GM18873 (cell line): ENCODE data around the gene TMEM178B.
"Not testable (repeated sequence)": the region's sequence is repeated elsewhere in the genome, so short reads cannot be mapped to it uniquely, and the experiment has no call there.

Experiments used
- ATAC-seq: cut with Tn5 transposase; IDR thresholded peaks from one replicate; pipeline ENCODE4 v1.9.1; 2021; ENCODE audit warnings: mild to moderate bottlenecking, moderate library complexity, moderate number of reproducible peaks; ENCODE audit not compliant: unreplicated experiment, low FRiP score

TMEM178B gene

GRCh38 chr7:141369422-141369821 lies 295.6 kb downstream of the TMEM178B start:
- ATAC-seq = no peak

DNA sequence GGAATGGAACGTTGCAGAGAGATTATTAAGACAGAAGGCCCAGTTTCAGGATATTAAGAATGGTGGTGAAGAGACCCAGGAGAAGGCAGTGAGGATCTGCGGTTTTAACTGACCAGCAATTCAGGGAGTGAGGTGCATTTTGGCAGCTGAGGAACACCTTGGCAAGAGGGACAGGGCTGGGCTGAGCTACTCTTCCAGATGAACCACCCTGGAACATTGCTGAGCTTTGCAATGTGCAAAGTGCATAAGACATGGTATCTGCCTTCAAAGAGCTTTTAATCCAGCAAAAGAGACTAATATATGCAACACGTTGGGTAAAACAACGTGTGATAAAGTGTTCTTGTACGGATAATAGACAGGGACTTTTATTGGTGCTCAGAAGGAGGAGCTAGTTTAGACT lies 296.3 kb downstream of the TMEM178B start:
- no peak for ATAC-seq

- ATAC-seq = no peak
Observed at GRCh38 chr7:141370650-141371049, 296.8 kb downstream of the TMEM178B start.

DNA sequence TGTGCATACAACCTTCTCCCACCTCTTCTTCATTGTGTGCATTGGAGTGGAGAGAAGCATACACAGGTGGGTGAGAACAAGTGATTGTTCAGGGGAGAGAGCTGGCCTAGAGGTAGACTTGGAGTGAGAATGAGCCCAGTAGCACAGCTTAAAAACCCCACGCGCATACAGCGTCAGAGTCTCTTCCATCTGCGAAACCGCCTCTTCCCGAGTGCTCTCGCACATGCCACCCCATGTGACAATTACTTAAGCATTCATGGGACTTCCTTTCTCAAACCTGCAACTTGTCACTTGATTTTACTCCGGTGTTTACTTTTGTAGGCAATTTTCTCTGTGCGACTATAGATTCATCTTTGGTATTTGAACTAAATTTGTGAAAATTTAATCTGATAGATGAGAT lies 300.6 kb downstream of the TMEM178B start:
- no peak for ATAC-seq

- no peak for ATAC-seq
Observed at GRCh38 chr7:141375442-141375841, 301.6 kb downstream of the TMEM178B start.

DNA sequence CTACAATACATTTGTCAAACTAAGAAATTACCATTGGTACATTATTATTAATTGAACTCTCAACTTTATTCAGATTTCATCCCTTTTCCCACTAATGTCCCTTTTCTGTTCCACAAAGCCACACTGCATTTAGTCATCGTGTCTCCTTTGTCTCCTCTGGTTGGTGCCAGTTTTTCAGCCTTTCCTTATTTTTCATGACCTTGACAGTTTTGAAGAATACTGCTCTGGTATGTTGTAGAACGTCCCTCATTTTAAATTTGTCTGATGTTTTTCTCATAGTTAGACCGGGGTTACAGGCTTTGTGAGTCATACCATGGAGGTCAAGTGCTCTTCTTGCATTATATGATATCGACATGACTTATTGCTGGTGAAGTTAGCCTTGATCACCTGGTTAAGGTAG lies 304.0 kb downstream of the TMEM178B start:
- no peak for ATAC-seq

DNA sequence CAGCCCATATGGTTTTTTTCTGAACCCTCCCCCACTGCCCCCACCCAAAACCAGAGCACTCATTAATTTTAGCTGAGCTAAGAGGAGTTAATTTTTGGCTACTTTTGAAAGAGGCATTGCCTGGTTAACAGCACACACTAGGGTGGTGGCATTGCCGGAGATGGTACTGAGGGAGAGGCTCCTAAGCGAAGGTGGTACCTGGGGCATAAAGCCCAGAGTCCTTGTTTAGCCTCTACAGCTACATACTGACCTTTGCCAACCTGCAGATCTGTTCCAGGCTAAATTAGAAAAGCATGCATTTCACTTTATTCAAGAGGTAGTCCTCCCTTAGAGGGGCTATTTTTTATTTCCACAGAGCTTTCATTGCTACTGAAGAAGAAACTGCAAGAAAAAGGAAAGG lies 304.5 kb downstream of the TMEM178B start:
- no peak for ATAC-seq

- ATAC-seq = no peak
Observed at GRCh38 chr7:141381794-141382427, 308.0 kb downstream of the TMEM178B start.

DNA sequence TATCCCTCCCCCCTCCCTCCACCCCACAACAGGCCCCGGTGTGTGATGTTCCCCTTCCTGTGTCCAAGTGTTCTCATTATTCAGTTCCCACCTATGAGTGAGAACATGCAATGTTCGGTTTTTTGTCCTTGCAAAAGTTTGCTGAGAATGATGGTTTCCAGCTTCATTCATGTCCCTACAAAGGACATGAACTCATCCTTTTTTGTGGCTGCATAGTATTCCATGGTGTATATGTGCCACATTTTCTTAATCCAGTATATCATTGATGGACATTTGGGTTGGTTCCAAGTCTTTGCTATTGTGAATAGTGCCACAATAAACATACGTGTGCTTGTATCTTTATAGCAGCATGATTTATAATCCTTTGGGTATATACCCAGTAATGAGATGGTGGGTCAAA lies 309.5 kb downstream of the TMEM178B start:
- not testable (repeated sequence) for ATAC-seq

DNA sequence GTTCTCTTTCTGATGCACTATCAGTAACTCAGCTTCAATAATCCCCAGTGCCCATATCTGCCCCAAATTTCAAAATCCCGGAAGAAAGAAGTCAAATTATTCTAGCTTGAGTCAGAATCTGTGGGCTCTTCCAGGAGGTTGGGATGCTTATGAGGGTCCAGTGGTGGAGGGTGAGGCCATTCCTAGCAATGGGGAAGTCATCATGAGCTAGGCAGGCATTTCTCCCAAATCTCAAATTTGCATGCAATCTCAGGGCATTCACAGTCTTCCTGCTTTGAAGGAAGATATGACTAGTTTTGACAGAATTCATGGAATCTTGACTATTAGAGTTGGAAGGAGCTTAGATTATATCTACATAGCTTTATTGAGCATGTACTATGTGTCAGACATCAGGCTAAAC lies 313.0 kb downstream of the TMEM178B start:
- ATAC-seq = no peak

DNA sequence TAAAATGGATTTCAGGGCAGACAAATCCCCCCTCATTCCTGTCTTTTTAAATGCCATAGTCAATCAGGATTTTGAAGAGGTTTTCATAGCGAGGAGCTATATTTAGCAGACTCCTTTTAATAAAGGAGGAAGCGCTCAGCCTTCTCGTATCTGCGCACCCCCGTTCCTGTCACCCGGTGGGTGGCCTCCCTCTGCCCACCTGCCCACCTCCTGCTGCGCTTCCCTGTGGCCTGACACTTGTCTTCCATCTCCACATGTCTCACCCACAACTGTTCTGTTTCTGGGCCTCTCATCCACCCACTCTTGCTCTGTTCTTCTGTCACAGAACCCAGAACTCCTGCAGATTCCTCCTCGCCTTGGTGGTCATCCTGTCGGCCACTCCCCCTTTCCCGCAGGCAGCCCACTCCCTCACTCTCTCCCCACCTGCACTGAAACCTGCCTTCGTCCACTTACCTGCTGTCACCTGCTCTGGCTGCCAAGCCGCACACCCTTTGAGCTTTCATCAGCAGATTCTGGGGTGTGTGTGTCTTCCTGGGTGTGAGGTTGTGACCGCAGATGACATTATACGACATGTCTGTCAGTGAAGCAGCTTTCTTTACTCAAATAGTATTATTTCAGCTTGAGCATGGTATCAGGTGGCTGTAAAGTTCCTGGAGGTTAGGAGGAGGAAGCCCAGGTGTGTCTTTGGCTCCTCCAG lies 313.8 kb downstream of the TMEM178B start:
- ATAC-seq = no peak

DNA sequence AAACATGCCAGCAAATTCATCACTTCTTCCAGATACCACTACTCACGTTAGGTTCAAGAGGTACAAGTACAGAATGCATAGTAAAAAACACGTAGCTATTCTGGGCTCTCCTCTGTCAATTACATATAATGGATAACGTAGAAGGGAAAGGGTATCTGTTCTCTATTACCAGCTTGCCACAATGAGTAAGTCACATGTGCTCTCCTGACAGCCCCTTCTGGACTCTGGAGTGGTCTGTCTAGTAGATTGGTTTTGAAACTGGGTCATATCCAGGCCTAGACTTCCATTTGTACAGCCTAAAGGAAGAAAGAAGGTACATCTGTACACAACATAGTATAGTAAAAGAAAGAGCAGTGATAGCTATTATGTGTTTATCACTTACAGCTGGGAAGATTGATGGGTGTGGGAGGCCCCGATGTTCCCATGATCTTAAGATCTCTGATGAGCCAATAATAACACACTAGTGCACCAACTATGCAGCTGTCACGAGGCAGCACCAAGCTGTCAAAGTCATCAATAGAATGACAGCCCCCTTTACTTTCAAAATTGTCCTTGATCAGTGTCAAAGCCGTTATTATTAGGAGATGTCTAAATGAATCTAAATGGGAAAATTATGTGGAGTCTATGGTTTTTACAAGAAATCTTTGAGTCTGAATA lies 315.4 kb downstream of the TMEM178B start:
- no peak for ATAC-seq

DNA sequence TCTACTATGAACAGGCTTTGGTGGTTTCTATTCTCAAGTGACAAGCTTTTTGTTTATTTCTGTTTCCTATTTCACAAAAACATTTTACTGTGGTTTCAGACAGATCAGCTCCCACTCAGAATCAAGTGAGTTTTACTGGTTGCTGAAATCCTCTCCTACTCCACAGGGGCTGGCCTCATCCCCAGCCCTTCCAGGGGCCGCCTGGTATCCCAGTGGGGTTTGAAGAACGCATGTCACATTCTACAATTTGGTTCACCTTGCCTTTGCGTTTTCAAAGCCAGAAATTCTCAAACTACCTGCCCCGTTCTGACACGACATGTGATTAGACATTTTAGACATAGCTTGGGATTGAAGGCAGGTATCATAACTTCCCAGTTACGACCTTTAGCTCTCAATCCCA lies 316.5 kb downstream of the TMEM178B start:
- no peak for ATAC-seq

DNA sequence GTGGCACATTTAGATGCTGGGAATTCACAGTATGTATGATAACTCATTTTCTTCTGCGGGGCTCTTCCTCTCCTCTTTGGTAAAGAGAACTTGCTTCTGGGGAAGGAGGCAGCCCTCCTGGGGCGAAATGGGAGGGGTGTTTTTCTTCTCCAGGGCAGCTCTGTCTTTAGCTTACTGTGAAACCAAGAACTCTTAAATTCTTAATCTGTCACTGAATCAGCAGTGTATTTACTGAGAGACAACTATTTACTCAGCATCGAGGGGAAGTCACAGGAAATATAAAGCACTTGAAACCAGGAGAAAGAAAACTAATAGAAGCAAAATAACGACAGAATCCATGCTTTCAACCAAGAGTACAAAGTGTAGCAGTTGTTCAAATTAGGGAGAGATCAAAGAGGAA lies 319.2 kb downstream of the TMEM178B start:
- ATAC-seq = no peak

GRCh38 chr7:141397236-141398163 lies 323.6 kb downstream of the TMEM178B start:
- no peak for ATAC-seq

DNA sequence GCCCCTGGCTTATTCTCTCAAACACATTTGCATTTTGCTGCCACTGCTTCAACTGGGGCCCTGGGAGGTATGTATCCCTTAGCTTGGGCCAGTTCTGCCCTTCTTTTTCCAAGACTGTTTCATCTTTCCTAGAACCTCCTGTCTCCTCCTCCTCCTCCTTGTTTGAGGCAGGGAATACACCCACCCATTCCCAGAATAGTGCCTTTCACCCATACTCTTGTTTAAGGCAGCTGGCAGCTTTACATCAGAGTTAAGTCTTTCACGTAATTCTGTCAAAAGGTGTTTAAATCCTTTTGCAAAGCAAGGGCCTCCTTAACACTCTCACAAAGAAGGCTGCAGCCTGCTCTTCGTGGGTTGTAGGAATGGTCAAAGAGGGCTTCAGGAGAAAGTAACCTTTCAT lies 326.5 kb downstream of the TMEM178B start:
- ATAC-seq = no peak

DNA sequence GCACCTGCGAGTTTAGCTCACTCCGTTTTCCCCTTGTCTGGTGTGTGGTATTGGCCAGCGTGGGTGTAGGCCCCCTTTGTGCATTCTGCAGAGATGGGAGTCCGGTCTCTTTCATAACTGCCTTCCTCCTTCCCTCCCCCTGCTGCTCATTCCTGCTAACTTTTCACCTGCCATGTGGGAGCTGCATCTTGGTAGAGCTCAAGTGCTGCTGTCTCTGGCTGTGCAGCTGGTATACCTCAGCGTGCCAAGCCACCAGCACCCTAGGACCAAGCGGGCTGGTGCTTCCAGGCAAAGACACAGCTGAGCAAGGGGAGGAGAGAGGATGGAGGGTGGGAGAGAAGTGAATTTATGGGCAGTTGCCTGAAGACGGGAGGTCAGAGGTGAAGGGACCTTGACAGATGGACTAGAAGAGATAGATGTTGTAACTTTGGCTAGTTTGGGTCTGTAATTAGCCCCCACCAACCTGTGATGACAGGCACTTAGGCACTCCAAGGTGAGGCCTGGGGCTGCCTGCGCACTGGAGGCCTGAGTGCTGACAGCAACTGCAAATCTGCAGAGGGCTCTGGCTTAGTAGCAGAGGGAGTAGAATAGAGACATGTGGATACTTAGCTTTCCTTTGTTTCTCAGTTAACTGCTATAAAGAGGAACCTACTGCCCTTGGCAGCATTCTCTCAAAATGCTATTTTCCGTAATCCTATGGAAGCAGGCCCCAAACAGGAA lies 328.6 kb downstream of the TMEM178B start:
- ATAC-seq = no peak

DNA sequence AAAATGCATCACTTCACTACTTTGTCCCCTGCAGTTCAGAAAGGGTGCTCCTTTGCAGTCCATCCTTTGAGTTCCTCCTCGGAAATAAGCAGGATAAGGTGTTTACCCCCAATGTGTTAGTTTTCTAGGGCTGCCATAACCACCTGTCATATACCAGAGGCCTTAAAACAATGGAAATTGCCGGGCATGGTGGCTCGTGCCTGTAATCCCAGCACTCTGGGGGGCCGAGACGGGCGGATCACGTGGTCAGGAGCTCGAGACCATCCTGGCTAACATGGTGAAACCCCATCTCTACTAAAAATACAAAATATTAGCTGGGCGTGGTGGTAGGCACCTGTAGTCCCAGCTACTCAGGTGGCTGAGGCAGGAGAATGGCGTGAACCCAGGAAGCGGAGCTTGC lies 330.0 kb downstream of the TMEM178B start:
- ATAC-seq = not testable (repeated sequence)

DNA sequence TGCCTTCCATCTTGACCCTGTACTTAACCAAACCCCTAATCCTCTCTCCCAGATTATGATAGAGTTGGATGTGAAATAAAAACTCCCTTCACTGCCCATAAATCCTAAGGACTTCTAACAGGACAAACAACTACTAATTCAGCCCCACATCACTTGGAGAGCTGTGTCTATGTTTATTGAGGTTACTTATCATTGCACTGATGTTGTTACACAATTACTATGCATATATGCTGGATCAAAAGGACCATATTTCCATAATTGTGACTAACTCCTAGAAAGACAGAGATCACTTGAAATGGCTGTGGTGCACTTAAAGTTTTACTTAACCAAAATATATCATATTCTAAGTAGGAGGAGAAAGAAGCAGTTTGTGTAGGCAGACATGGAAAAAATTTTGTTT lies 332.5 kb downstream of the TMEM178B start:
- no peak for ATAC-seq

- ATAC-seq = no peak
Observed at GRCh38 chr7:141407893-141408292, 334.0 kb downstream of the TMEM178B start.
